Esophagus muscularis mucosa (tissue), 4 donors: ENCODE measurements around the gene VSTM2B. TPM values are rescaled to one million over a fixed set of nuclear protein-coding genes. Genes with fewer than 3 reads are reported as not detected.
"Not testable (repeated sequence)": the region's sequence is repeated elsewhere in the genome, so short reads cannot be mapped to it uniquely, and the experiment has no call there.

Source experiments
- DNase-seq: peaks from one replicate; pipeline ENCODE4 v3.0.0-alpha.2; 2017; ENCODE audit errors: extremely low spot score
- H3K27ac ChIP-seq, 4 donors: fragments of 200-600 bp; sonication (generic); replicated peaks in 1 of 4; 1 replicate in 3 of 4; 2 replicates in 1 of 4; pipeline ENCODE4 v1.5.1; 2016 to 2019; ENCODE audit warnings: mild to moderate bottlenecking in 1 of 4
- H3K27me3 ChIP-seq, 4 donors: fragments of 200-600 bp; sonication (generic); one replicate each; pipeline versions ENCODE4 v1.5.1 to v1.6.0; 2016 to 2019
- H3K36me3 ChIP-seq, 4 donors: fragments of 200-600 bp; sonication (generic); one replicate each; pipeline ENCODE4 v1.5.1; 2016 to 2019
- H3K4me1 ChIP-seq, 4 donors: fragments of 200-600 bp; sonication (generic); one replicate each; pipeline ENCODE4 v1.5.1; 2016 to 2019
- H3K4me3 ChIP-seq, 4 donors: fragments of 200-600 bp; sonication (generic); 1 replicate in 2 of 4; 2 replicates in 2 of 4; pipeline ENCODE4 v1.5.1; 2016 to 2019; ENCODE audit warnings: mild to moderate bottlenecking in 4 of 4, moderate library complexity in 1 of 4
- H3K9me3 ChIP-seq, 4 donors: fragments of 200-600 bp; sonication (generic); 1 replicate in 3 of 4; 2 replicates in 1 of 4; pipeline ENCODE4 v1.5.1; 2016 to 2019
- CTCF ChIP-seq, 3 experiments: fragments of 200-600 bp in 2 of 3; fragments of 450-650 bp in 1 of 3; sonication (generic) in 2 of 3; IDR thresholded peaks; one replicate each; pipeline ENCODE4 v1.5.1; 2017 to 2019; ENCODE audit warnings: antibody characterized with exemption in 3 of 3, mild to moderate bottlenecking in 2 of 3, moderate library complexity in 1 of 3
- EP300 ChIP-seq: sonication (generic); formaldehyde crosslinking; IDR thresholded peaks from one replicate; pipeline ENCODE4 v1.6.1; 2017; ENCODE audit warnings: antibody characterized with exemption
- POLR2A ChIP-seq: fragments of 450-650 bp; IDR thresholded peaks from one replicate; pipeline ENCODE4 v1.6.1; 2017; ENCODE audit warnings: antibody characterized with exemption, moderate library complexity, mild to moderate bottlenecking, low read depth
- POLR2AphosphoS5 ChIP-seq, 2 donors: sonication (generic); formaldehyde crosslinking; IDR thresholded peaks; one replicate each; pipeline ENCODE4 v1.6.1; 2017; ENCODE audit warnings: antibody characterized with exemption in 2 of 2
- WGBS: methylation state at CpG from one replicate; pipeline ENCODE4 v1.1.5; 2018; 5-methylcytosine and 5-hydroxymethylcytosine counted together
- intact Hi-C: fragments of 100-400 bp; cut with DNase I; formaldehyde crosslinking; loops from one replicate; pipeline ENCODE4 v1.15.1; 2023
- total RNA-seq, 4 donors: library from RNA; depleted of rRNA; stranded (reverse); fragments of >200 nt; gene quantifications; one replicate each; pipeline versions ENCODE4 v1.1.0 to v1.2.1, GENCODE V29; 2016

VSTM2B gene
- total RNA-seq, 4 donors from 2014 or later = 0.23 to 0.33 TPM; not detected in 2

- TF ChIP-seq EP300 = no peak
- no peak for TF ChIP-seq CTCF (IDR thresholded peaks at IDR 0.05)
- TF ChIP-seq POLR2AphosphoS5 (IDR thresholded peaks at IDR 0.05) = no peak
- TF ChIP-seq POLR2A = no peak
- Histone ChIP-seq H3K4me1 (no peaks in the 10 kb centered on the region), H3K4me3 (no peak overlapping the region), H3K27ac (no peak overlapping the region), H3K27me3 (peaks cover 0 to 34% (median 0%) of the 10 kb centered on the region in 4 donors), H3K36me3 (no peaks in the 10 kb centered on the region), H3K9me3 (no peaks in the 10 kb centered on the region)
- WGBS = 82% methylated on average over 15 of the region's 15 CpGs
- no peak for DNase-seq
- intact Hi-C loops = no loop called here
Observed at GRCh38 chr19:29544656-29545360, 19.0 kb downstream of the VSTM2B start.

DNA sequence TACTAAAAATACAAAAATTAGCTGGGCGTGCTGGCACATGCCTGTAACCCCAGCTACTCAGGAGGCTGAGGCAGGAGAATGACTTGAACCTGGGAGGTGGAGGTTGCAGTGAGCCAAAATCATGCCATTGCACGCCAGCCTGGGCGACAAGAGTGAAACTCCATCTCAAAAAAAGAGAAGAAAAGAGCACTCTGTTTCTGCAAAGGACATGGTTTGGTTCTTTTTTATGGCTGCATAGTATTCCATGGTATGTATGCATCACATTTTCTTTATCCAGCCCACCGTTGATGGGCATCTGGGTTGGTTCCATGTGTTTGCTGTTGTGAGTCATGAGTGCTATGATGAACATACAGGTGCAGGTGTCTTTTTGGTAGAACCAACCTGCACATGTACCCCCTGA is 19.7 kb downstream of the VSTM2B start:
- H3K9me3 ChIP-seq, H3K4me1 ChIP-seq, DNase-seq, H3K36me3 ChIP-seq, H3K27ac ChIP-seq, intact Hi-C loops, H3K4me3 ChIP-seq: not testable (repeated sequence)
- 91% methylated on average over 4 of the region's 4 CpGs for WGBS
- peaks cover 0 to 32% (median 0%) of the 10 kb centered on the region in 4 donors for H3K27me3 ChIP-seq

GRCh38 chr19:29545866-29546582 is 20.2 kb downstream of the VSTM2B start:
- 87% methylated on average over 7 of the region's 8 CpGs for WGBS
- intact Hi-C loops = no loop called here

GRCh38 chr19:29546583-29547190 is 20.9 kb downstream of the VSTM2B start:
- intact Hi-C loops = no loop called here
- WGBS = 42% methylated on average over 4 of the region's 10 CpGs
- Histone ChIP-seq H3K27me3 (peaks cover 0 to 34% (median 0%) of the 10 kb centered on the region in 4 donors), H3K4me1 (no peaks in the 10 kb centered on the region), H3K36me3 (no peaks in the 10 kb centered on the region), H3K4me3 (no peak overlapping the region), H3K9me3 (no peaks in the 10 kb centered on the region), H3K27ac (no peak overlapping the region)
- no peak for DNase-seq
- TF ChIP-seq EP300 (no peak), POLR2A (no peak), CTCF (IDR thresholded peaks at IDR 0.05) (no peak), POLR2AphosphoS5 (IDR thresholded peaks at IDR 0.05) (no peak)

More at GRCh38 chr19:29545866-29546582, 20.2 kb downstream of the VSTM2B start:
- H3K4me1 ChIP-seq = no peaks in the 10 kb centered on the region
- no peak overlapping the region for H3K27ac ChIP-seq
- DNase-seq = no peak
- H3K4me3 ChIP-seq = no peak overlapping the region
- no peaks in the 10 kb centered on the region for H3K36me3 ChIP-seq
- TF ChIP-seq POLR2AphosphoS5 (IDR thresholded peaks at IDR 0.05) (no peak), CTCF (IDR thresholded peaks at IDR 0.05) (no peak), EP300 (no peak), POLR2A (no peak)
- peaks cover 0 to 31% (median 0%) of the 10 kb centered on the region in 4 donors for H3K27me3 ChIP-seq
- H3K9me3 ChIP-seq = no peaks in the 10 kb centered on the region

- 77% methylated on average over 7 of the region's 7 CpGs for WGBS
- no peak for DNase-seq
- no peak overlapping the region for H3K27ac ChIP-seq
- peaks cover 0 to under 1% (median 0%) of the 10 kb centered on the region in 4 donors for H3K9me3 ChIP-seq
- H3K36me3 ChIP-seq = no peaks in the 10 kb centered on the region
- H3K4me1 ChIP-seq = no peaks in the 10 kb centered on the region
- H3K27me3 ChIP-seq = peaks cover 0 to 42% (median 0%) of the 10 kb centered on the region in 4 donors
- TF ChIP-seq CTCF (IDR thresholded peaks at IDR 0.05) (no peak), EP300 (no peak), POLR2AphosphoS5 (IDR thresholded peaks at IDR 0.05) (no peak)
- intact Hi-C loops = no loop called here
- H3K4me3 ChIP-seq = no peak overlapping the region
Observed at GRCh38 chr19:29547361-29547960, 21.7 kb downstream of the VSTM2B start.
